HG03280 (cell line): ENCODE measurements around the gene FMO2.

Experiments used
- ATAC-seq: cut with Tn5 transposase; IDR thresholded peaks from one replicate; pipeline ENCODE4 v1.9.1; 2021; ENCODE audit warnings: mild to moderate bottlenecking, moderate library complexity; ENCODE audit not compliant: unreplicated experiment

Gene FMO2

GRCh38 chr1:171173069-171173468 lies 12.0 kb upstream of the FMO2 start:
- ATAC-seq = peak; percentile 59

- ATAC-seq = no peak
Measured at GRCh38 chr1:171174560-171175294, 10.4 kb upstream of the FMO2 start.

GRCh38 chr1:171177261-171177660 lies 7.8 kb upstream of the FMO2 start:
- no peak for ATAC-seq

- ATAC-seq = no peak
Measured at GRCh38 chr1:171179318-171180227, 5.5 kb upstream of the FMO2 start.

GRCh38 chr1:171180670-171181069 lies 4.4 kb upstream of the FMO2 start:
- no peak for ATAC-seq

- peak; percentile 84 for ATAC-seq
Measured at GRCh38 chr1:171188388-171189266, 3.5 kb downstream of the FMO2 start.

- no peak for ATAC-seq
Measured at GRCh38 chr1:171191992-171192391, 6.9 kb downstream of the FMO2 start.

GRCh38 chr1:171195767-171196166 lies 10.7 kb downstream of the FMO2 start:
- ATAC-seq = no peak

GRCh38 chr1:171196351-171196750 lies 11.3 kb downstream of the FMO2 start:
- ATAC-seq = no peak

GRCh38 chr1:171198081-171198480 lies 13.0 kb downstream of the FMO2 start:
- ATAC-seq = no peak

- ATAC-seq = no peak
Measured at GRCh38 chr1:171204296-171204695, 19.2 kb downstream of the FMO2 start.

- ATAC-seq = no peak
Measured at GRCh38 chr1:171206204-171206977, 21.3 kb downstream of the FMO2 start.

GRCh38 chr1:171206978-171207355 lies 21.9 kb downstream of the FMO2 start:
- ATAC-seq = no peak

- ATAC-seq = no peak
Measured at GRCh38 chr1:171207377-171207776, 22.3 kb downstream of the FMO2 start.

- ATAC-seq = no peak
Measured at GRCh38 chr1:171210355-171210754, 25.3 kb downstream of the FMO2 start.

GRCh38 chr1:171212607-171213351 lies 27.7 kb downstream of the FMO2 start:
- ATAC-seq = no peak

GRCh38 chr1:171213559-171214454 lies 28.7 kb downstream of the FMO2 start:
- ATAC-seq = no peak

GRCh38 chr1:171217658-171218443 lies 32.8 kb downstream of the FMO2 start:
- no peak for ATAC-seq
